Measurements from ENCODE around the gene GPC6. TPM values are rescaled to one million over a fixed set of nuclear protein-coding genes. Genes with fewer than 3 reads are reported as not detected.

Gene GPC6
- total RNA-seq, 1 donor from 2014 or later = not detected

- no peak for DNase-seq (ENCODE audit: low spot score)
- Mint-ChIP-seq H3K4me3 (no peak overlapping the region), H3K27me3 (ENCODE audit: insufficient read depth) (no peaks in the 10 kb centered on the region), H3K27ac (no peak overlapping the region), H3K36me3 (ENCODE audit: low read depth) (no peaks in the 10 kb centered on the region), H3K4me1 (ENCODE audit: low read depth) (no peaks in the 10 kb centered on the region), H3K9me3 (no peaks in the 10 kb centered on the region)
- intact Hi-C loops (cut with micrococcal nuclease) = no loop called here
Observed at GRCh38 chr13:93220073-93220472, 6.5 kb upstream of the GPC6 start.

DNA sequence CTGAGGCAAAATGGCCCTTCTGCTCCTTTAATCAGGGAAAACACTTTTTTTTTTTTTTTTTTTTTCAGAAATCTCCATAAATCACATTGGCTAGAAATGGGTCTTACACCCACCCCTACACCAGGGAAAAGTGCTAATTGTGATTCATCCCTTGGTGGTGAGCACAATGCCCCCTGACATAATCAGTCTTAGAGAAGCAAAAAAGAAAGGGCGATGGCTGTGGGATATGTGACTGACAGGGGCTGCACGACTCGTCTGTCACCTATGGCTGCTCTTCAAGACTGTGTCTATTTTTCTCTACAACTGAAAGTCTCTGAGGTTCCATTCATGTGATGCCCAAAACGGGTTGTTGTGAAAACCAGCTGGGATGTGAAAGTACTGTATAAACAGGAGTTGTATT is 3.6 kb upstream of the GPC6 start:
- no peak for DNase-seq (ENCODE audit: low spot score)
- H3K4me1 Mint-ChIP-seq (ENCODE audit: low read depth) = no peaks in the 10 kb centered on the region
- no peak overlapping the region for H3K27ac Mint-ChIP-seq
- H3K4me3 Mint-ChIP-seq = no peak overlapping the region
- intact Hi-C loops (cut with micrococcal nuclease) = no loop called here
- peaks cover 12% of the 10 kb centered on the region for H3K27me3 Mint-ChIP-seq (ENCODE audit: insufficient read depth)
- no peaks in the 10 kb centered on the region for H3K36me3 Mint-ChIP-seq (ENCODE audit: low read depth)
- no peaks in the 10 kb centered on the region for H3K9me3 Mint-ChIP-seq

GRCh38 chr13:93224535-93224934 is 2.1 kb upstream of the GPC6 start:
- no peak for DNase-seq (ENCODE audit: low spot score)
- peaks cover 24% of the 10 kb centered on the region for H3K27me3 Mint-ChIP-seq (ENCODE audit: insufficient read depth)
- H3K4me1 Mint-ChIP-seq (ENCODE audit: low read depth) = no peaks in the 10 kb centered on the region
- H3K4me3 Mint-ChIP-seq = no peak overlapping the region
- H3K9me3 Mint-ChIP-seq = no peaks in the 10 kb centered on the region
- intact Hi-C loops (cut with micrococcal nuclease) = no loop called here
- H3K27ac Mint-ChIP-seq = no peak overlapping the region
- no peaks in the 10 kb centered on the region for H3K36me3 Mint-ChIP-seq (ENCODE audit: low read depth)

GRCh38 chr13:93225610-93226009 is 997 bp upstream of the GPC6 start:
- no peaks in the 10 kb centered on the region for H3K36me3 Mint-ChIP-seq (ENCODE audit: low read depth)
- H3K4me3 Mint-ChIP-seq = no peak overlapping the region
- intact Hi-C loops (cut with micrococcal nuclease) = no loop called here
- DNase-seq (ENCODE audit: low spot score) = no peak
- H3K27ac Mint-ChIP-seq = no peak overlapping the region
- H3K27me3 Mint-ChIP-seq (ENCODE audit: insufficient read depth) = peaks cover 30% of the 10 kb centered on the region
- no peaks in the 10 kb centered on the region for H3K9me3 Mint-ChIP-seq
- H3K4me1 Mint-ChIP-seq (ENCODE audit: low read depth) = no peaks in the 10 kb centered on the region

- Mint-ChIP-seq H3K27me3 (ENCODE audit: insufficient read depth) (peaks cover 30% of the 10 kb centered on the region), H3K36me3 (ENCODE audit: low read depth) (no peaks in the 10 kb centered on the region), H3K9me3 (no peaks in the 10 kb centered on the region), H3K27ac (no peak overlapping the region), H3K4me3 (no peak overlapping the region), H3K4me1 (ENCODE audit: low read depth) (no peaks in the 10 kb centered on the region)
- DNase-seq (ENCODE audit: low spot score) = no peak
- intact Hi-C loops (cut with micrococcal nuclease) = no loop called here
Observed at GRCh38 chr13:93226065-93226622, 463 bp upstream of the GPC6 start.

DNA sequence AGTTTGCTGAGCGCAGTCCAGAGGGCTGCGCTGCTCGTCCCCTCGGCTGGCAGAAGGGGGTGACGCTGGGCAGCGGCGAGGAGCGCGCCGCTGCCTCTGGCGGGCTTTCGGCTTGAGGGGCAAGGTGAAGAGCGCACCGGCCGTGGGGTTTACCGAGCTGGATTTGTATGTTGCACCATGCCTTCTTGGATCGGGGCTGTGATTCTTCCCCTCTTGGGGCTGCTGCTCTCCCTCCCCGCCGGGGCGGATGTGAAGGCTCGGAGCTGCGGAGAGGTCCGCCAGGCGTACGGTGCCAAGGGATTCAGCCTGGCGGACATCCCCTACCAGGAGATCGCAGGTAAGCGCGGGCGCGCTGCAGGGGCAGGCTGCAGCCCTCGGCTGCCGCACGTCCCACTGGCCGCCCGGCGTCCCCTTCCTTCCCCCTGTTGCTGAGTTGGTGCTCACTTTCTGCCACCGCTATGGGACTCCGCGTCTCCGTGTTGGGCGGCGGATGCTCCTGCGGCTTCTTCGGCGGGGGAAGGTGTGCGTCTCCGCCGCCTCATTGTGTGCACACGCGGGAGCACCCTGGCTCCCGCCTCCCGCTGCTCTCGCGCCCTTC is 772 bp downstream of the GPC6 start:
- H3K27ac Mint-ChIP-seq = no peak overlapping the region
- intact Hi-C loops (cut with micrococcal nuclease) = no loop called here
- H3K4me1 Mint-ChIP-seq (ENCODE audit: low read depth) = no peaks in the 10 kb centered on the region
- H3K4me3 Mint-ChIP-seq = no peak overlapping the region
- H3K27me3 Mint-ChIP-seq (ENCODE audit: insufficient read depth) = peaks cover 30% of the 10 kb centered on the region
- no peak for DNase-seq (ENCODE audit: low spot score)
- no peaks in the 10 kb centered on the region for H3K9me3 Mint-ChIP-seq
- H3K36me3 Mint-ChIP-seq (ENCODE audit: low read depth) = no peaks in the 10 kb centered on the region

DNA sequence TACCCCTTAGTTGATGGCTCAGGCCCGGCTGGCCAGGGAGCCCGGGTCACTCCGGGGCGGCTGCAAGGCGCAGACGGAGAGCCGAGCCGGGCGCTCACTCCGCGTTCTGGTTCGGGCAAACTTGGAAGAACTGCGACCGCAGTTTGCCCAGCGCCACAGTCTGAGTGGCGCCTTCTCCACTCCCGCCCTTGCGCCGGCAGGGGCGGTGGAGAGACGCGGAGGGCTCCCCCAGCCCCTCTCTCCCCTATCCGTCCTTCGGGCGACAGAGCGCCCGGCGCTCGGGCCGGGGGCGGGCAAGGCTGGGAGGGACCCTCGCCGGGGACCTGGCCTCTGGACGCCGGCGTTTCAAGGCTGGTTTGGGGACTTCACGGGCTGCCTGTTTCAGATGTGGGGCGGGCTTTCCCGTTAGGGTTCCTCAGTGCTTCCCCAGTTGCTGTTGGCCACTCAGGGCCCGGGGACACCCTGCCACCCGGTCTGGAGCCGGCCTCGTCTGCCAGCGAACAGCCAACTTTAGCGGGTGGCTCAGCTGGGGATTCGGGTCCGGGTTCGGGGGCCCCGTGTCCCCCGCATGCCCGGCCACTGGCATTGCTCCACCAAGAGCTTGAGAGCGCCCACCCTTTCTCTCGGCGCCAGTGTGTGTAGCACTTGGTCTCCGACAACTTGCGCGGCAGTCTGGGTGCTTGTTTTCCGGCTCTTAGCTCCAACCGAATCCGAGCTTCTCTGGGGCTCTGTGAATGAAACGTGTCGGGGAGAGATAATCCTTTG is 1.5 kb downstream of the GPC6 start:
- Mint-ChIP-seq H3K36me3 (ENCODE audit: low read depth) (no peaks in the 10 kb centered on the region), H3K9me3 (no peaks in the 10 kb centered on the region), H3K4me1 (ENCODE audit: low read depth) (no peaks in the 10 kb centered on the region), H3K27ac (no peak overlapping the region), H3K4me3 (no peak overlapping the region), H3K27me3 (ENCODE audit: insufficient read depth) (peaks cover 30% of the 10 kb centered on the region)
- no peak for DNase-seq (ENCODE audit: low spot score)
- intact Hi-C loops (cut with micrococcal nuclease) = no loop called here

- Mint-ChIP-seq H3K36me3 (ENCODE audit: low read depth) (no peaks in the 10 kb centered on the region), H3K4me3 (no peak overlapping the region), H3K27ac (no peak overlapping the region), H3K9me3 (no peaks in the 10 kb centered on the region), H3K4me1 (ENCODE audit: low read depth) (no peaks in the 10 kb centered on the region), H3K27me3 (ENCODE audit: insufficient read depth) (peaks cover 30% of the 10 kb centered on the region)
- DNase-seq (ENCODE audit: low spot score) = no peak
- intact Hi-C loops (cut with micrococcal nuclease) = no loop called here
Observed at GRCh38 chr13:93228643-93228937, 2.0 kb downstream of the GPC6 start.

GRCh38 chr13:93230261-93230855 is 3.8 kb downstream of the GPC6 start:
- peaks cover 30% of the 10 kb centered on the region for H3K27me3 Mint-ChIP-seq (ENCODE audit: insufficient read depth)
- no peaks in the 10 kb centered on the region for H3K9me3 Mint-ChIP-seq
- intact Hi-C loops (cut with micrococcal nuclease) = no loop called here
- DNase-seq (ENCODE audit: low spot score) = no peak
- H3K27ac Mint-ChIP-seq = no peak overlapping the region
- H3K36me3 Mint-ChIP-seq (ENCODE audit: low read depth) = no peaks in the 10 kb centered on the region
- no peak overlapping the region for H3K4me3 Mint-ChIP-seq
- no peaks in the 10 kb centered on the region for H3K4me1 Mint-ChIP-seq (ENCODE audit: low read depth)

GRCh38 chr13:93231867-93232266 is 5.3 kb downstream of the GPC6 start:
- no peak overlapping the region for H3K27ac Mint-ChIP-seq
- H3K27me3 Mint-ChIP-seq (ENCODE audit: insufficient read depth) = peaks cover 20% of the 10 kb centered on the region
- DNase-seq (ENCODE audit: low spot score) = no peak
- H3K4me1 Mint-ChIP-seq (ENCODE audit: low read depth) = no peaks in the 10 kb centered on the region
- H3K4me3 Mint-ChIP-seq = no peak overlapping the region
- no peaks in the 10 kb centered on the region for H3K36me3 Mint-ChIP-seq (ENCODE audit: low read depth)
- intact Hi-C loops (cut with micrococcal nuclease) = no loop called here
- no peaks in the 10 kb centered on the region for H3K9me3 Mint-ChIP-seq

DNA sequence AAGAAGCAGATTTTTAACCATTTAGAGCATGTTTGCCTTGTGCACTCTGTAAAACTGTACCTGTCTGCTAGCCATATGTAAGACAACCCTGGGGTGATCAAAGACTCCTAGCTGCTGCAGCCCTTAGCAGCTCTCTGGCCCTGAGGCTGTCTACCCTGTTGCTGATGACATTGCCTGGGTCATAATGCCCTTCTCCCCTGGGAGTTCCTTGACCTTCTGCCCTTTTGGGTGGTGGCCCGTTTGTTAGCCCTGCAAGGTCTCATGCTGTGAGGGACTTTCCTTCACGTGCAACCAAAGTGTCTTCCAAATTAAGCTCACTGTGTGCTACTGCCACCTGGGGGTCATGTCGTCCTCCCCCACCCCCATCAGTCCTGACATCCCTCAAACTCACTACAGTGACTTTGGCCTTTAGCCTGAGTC is 7.4 kb downstream of the GPC6 start:
- no peaks in the 10 kb centered on the region for H3K36me3 Mint-ChIP-seq (ENCODE audit: low read depth)
- no peak for DNase-seq (ENCODE audit: low spot score)
- H3K27me3 Mint-ChIP-seq (ENCODE audit: insufficient read depth) = peaks cover 11% of the 10 kb centered on the region
- intact Hi-C loops (cut with micrococcal nuclease) = no loop called here
- H3K4me3 Mint-ChIP-seq = no peak overlapping the region
- no peak overlapping the region for H3K27ac Mint-ChIP-seq
- no peaks in the 10 kb centered on the region for H3K4me1 Mint-ChIP-seq (ENCODE audit: low read depth)
- H3K9me3 Mint-ChIP-seq = peaks cover 4% of the 10 kb centered on the region

- Mint-ChIP-seq H3K27ac (no peak overlapping the region), H3K4me1 (ENCODE audit: low read depth) (no peaks in the 10 kb centered on the region), H3K4me3 (no peak overlapping the region), H3K27me3 (ENCODE audit: insufficient read depth) (peaks cover 6% of the 10 kb centered on the region), H3K36me3 (ENCODE audit: low read depth) (no peaks in the 10 kb centered on the region), H3K9me3 (peaks cover 7% of the 10 kb centered on the region)
- no peak for DNase-seq (ENCODE audit: low spot score)
- intact Hi-C loops (cut with micrococcal nuclease) = no loop called here
Observed at GRCh38 chr13:93234459-93234858, 7.9 kb downstream of the GPC6 start.

DNA sequence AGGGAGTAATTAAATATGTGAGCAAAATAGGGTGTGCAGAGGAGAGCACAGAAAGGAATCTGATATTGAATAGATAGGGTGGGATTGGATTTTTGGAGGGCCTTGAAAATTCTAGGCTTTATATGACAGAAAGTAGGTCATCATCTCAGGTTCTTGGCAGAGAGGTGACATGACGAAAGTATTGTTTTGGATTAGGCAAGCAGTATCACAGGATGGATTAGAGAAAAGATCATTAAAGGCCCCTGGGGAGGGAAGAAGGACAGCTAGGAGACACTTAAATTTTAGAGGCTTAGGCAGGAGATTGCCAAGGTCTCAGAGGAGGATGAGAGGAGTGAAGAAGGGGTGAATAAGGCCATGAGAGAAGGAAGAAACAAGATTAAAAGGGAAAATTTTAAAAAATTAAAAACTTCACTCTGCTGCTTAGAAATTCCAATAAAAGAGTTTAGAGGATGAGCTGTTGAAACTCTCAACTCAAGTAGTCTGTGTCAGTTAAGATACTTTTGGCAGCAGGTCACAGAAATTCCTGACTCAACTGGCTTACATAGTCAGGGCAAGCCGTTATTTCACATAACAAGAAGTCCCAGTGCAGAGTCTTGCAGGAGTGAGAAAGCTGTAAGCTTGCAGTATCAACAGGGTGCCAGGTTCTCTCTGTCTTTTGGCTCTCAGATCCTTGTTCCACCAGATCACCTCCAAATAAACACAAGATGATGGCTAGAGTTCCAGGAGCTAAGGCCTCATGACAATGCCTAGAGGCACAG is 8.8 kb downstream of the GPC6 start:
- Mint-ChIP-seq H3K4me3 (no peak overlapping the region), H3K4me1 (ENCODE audit: low read depth) (no peaks in the 10 kb centered on the region), H3K9me3 (peaks cover 9% of the 10 kb centered on the region), H3K27ac (no peak overlapping the region), H3K36me3 (ENCODE audit: low read depth) (no peaks in the 10 kb centered on the region), H3K27me3 (ENCODE audit: insufficient read depth) (no peaks in the 10 kb centered on the region)
- DNase-seq (ENCODE audit: low spot score) = no peak
- intact Hi-C loops (cut with micrococcal nuclease) = no loop called here
